H9 (cell line): ENCODE data around the gene PLCXD3. TPM values are rescaled to one million over a fixed set of nuclear protein-coding genes. Genes with fewer than 3 reads are reported as not detected.
A peak's percentile ranks its signal among the peaks of the same experiment; 100 is the strongest.

ENCODE experiments used
- DNase-seq: peaks from one replicate; pipeline ENCODE4 v3.0.0-alpha.2; 2017
- H2AFZ ChIP-seq: one replicate; pipeline ENCODE4 v1.6.1; 2013; ENCODE audit warnings: mild to moderate bottlenecking, low read length, control low read depth, moderate library complexity
- H2AK5ac ChIP-seq: 2 replicates; pipeline ENCODE4 v1.6.1; 2013; ENCODE audit warnings: low read length, control low read depth, mixed read lengths; ENCODE audit not compliant: insufficient read length
- H2BK120ac ChIP-seq: one replicate; pipeline ENCODE4 v1.6.1; 2013; ENCODE audit warnings: low read depth, mild to moderate bottlenecking, low read length, control low read depth, inconsistent platforms; ENCODE audit not compliant: poor library complexity, severe bottlenecking
- H2BK12ac ChIP-seq: 2 replicates; pipeline ENCODE4 v1.6.1; 2013; ENCODE audit warnings: low read length, control low read depth, mixed read lengths, low read depth; ENCODE audit not compliant: insufficient read length
- H2BK15ac ChIP-seq: 2 replicates; pipeline ENCODE4 v1.6.1; 2013; ENCODE audit warnings: low read depth, low read length, control low read depth
- H2BK20ac ChIP-seq: one replicate; pipeline ENCODE4 v1.6.1; 2013; ENCODE audit warnings: low read depth, mild to moderate bottlenecking, low read length, control low read depth, inconsistent platforms; ENCODE audit not compliant: poor library complexity, severe bottlenecking
- H2BK5ac ChIP-seq: 2 replicates; pipeline ENCODE4 v1.6.1; 2013; ENCODE audit warnings: low read length, control low read depth, mixed read lengths; ENCODE audit not compliant: insufficient read length
- H3K14ac ChIP-seq: 2 replicates; pipeline ENCODE4 v1.6.1; 2013; ENCODE audit warnings: low read length, control low read depth; ENCODE audit not compliant: insufficient read depth
- H3K18ac ChIP-seq: 2 replicates; pipeline ENCODE4 v1.6.1; 2013; ENCODE audit warnings: low read depth, mild to moderate bottlenecking, mixed read lengths, low read length, control low read depth; ENCODE audit not compliant: insufficient read length
- H3K23ac ChIP-seq: 2 replicates; pipeline ENCODE4 v1.6.1; 2013; ENCODE audit warnings: low read length, control low read depth, mixed read lengths, low read depth; ENCODE audit not compliant: insufficient read length
- H3K23me2 ChIP-seq: 2 replicates; pipeline ENCODE4 v1.6.1; 2013; ENCODE audit warnings: low read depth, mild to moderate bottlenecking, mixed read lengths, low read length, control low read depth; ENCODE audit not compliant: insufficient read length, poor library complexity, severe bottlenecking
- H3K27ac ChIP-seq: 2 replicates; pipeline ENCODE4 v1.5.1; 2013; ENCODE audit warnings: low read length, control low read depth, mixed read lengths, low read depth; ENCODE audit not compliant: insufficient read length
- H3K27me3 ChIP-seq: 2 replicates; pipeline ENCODE4 v1.6.1; 2013; ENCODE audit warnings: low read length, control low read depth, inconsistent platforms; ENCODE audit not compliant: insufficient read depth
- H3K4ac ChIP-seq: 2 replicates; pipeline ENCODE4 v1.6.1; 2013; ENCODE audit warnings: low read depth, mild to moderate bottlenecking, control low read depth, inconsistent platforms, low read length, moderate library complexity
- H3K4me1 ChIP-seq: 2 replicates; pipeline ENCODE4 v1.6.1; 2013; ENCODE audit warnings: low read length, control low read depth, inconsistent platforms; ENCODE audit not compliant: insufficient read depth
- H3K4me2 ChIP-seq: 2 replicates; pipeline ENCODE4 v1.6.1; 2013; ENCODE audit warnings: low read length, control low read depth, mixed read lengths; ENCODE audit not compliant: insufficient read length, insufficient read depth
- H3K56ac ChIP-seq: 2 replicates; pipeline ENCODE4 v1.6.1; 2013; ENCODE audit warnings: low read depth, mild to moderate bottlenecking, mixed read lengths, low read length, control low read depth; ENCODE audit not compliant: insufficient read length
- H3K79me1 ChIP-seq: 2 replicates; pipeline ENCODE4 v1.6.1; 2013; ENCODE audit warnings: low read depth, mild to moderate bottlenecking, moderate library complexity, low read length, control low read depth, inconsistent platforms; ENCODE audit not compliant: insufficient read depth, poor library complexity, severe bottlenecking
- H3K79me2 ChIP-seq: 2 replicates; pipeline ENCODE4 v1.6.1; 2013; ENCODE audit warnings: low read length, control low read depth, inconsistent platforms; ENCODE audit not compliant: insufficient read depth
- H3K9ac ChIP-seq: 2 replicates; pipeline ENCODE4 v1.6.1; 2013; ENCODE audit warnings: low read length, control low read depth, mixed read lengths; ENCODE audit not compliant: insufficient read length; ENCODE audit errors: extremely low read depth
- H3K9me3 ChIP-seq: one replicate; pipeline ENCODE4 v1.6.1; 2013; ENCODE audit warnings: low read depth, low read length, inconsistent platforms; ENCODE audit not compliant: control insufficient read depth
- H3T11ph ChIP-seq: one replicate; pipeline ENCODE4 v1.6.1; 2013; ENCODE audit warnings: mild to moderate bottlenecking, low read length, control low read depth, inconsistent platforms
- H4K20me1 ChIP-seq: one replicate; pipeline ENCODE4 v1.6.1; 2013; ENCODE audit not compliant: control insufficient read depth, insufficient read length, insufficient read depth
- H4K5ac ChIP-seq: 2 replicates; pipeline ENCODE4 v1.6.1; 2013; ENCODE audit warnings: low read depth, mild to moderate bottlenecking, mixed read lengths, low read length, control low read depth; ENCODE audit not compliant: insufficient read length
- H4K8ac ChIP-seq: replicated peaks from 2 replicates; pipeline ENCODE4 v1.6.1; 2013; ENCODE audit warnings: low read length, control low read depth, mixed read lengths, low read depth; ENCODE audit not compliant: insufficient read length
- H4K91ac ChIP-seq: 2 replicates; pipeline ENCODE4 v1.6.1; 2013; ENCODE audit warnings: low read depth, mild to moderate bottlenecking, moderate library complexity, mixed read lengths, low read length, control low read depth; ENCODE audit not compliant: insufficient read length
- H3K27ac Mint-ChIP-seq, 3 experiments: 2 replicates in 2 of 3; 3 replicates in 1 of 3; pipeline ENCODE4 v1.8.0; 2020 to 2021; ENCODE audit warnings: mixed read lengths in 3 of 3, mild to moderate bottlenecking in 1 of 3, moderate library complexity in 1 of 3
- H3K27me3 Mint-ChIP-seq: 2 replicates; pipeline ENCODE4 v1.8.0; 2021; ENCODE audit warnings: low read depth, mild to moderate bottlenecking, moderate library complexity, mixed read lengths
- H3K36me3 Mint-ChIP-seq, 3 experiments: 2 replicates in 2 of 3; 3 replicates in 1 of 3; pipeline ENCODE4 v1.8.0; 2020 to 2021; ENCODE audit warnings: low read depth in 3 of 3, mixed read lengths in 3 of 3; ENCODE audit not compliant: insufficient read depth in 1 of 3
- H3K4me1 Mint-ChIP-seq, 2 experiments: 2 replicates each; pipeline ENCODE4 v1.8.0; 2020; ENCODE audit warnings: mixed read lengths in 2 of 2
- H3K4me3 Mint-ChIP-seq, 2 experiments: 2 replicates in 1 of 2; 3 replicates in 1 of 2; pipeline ENCODE4 v1.8.0; 2020 to 2021; ENCODE audit warnings: mild to moderate bottlenecking in 2 of 2, mixed read lengths in 2 of 2, moderate library complexity in 1 of 2
- H3K9me3 Mint-ChIP-seq, 2 experiments: 2 replicates in 1 of 2; 3 replicates in 1 of 2; pipeline ENCODE4 v1.8.0; 2020; ENCODE audit warnings: mild to moderate bottlenecking in 2 of 2, mixed read lengths in 2 of 2, moderate library complexity in 1 of 2
- WGBS: extraction: QIAGEN DNeasy Blood & Tissue Kit; methylation state at CpG from one replicate; pipeline ENCODE4 v1.1.7; 2013; ENCODE audit warnings: missing lambda C conversion rate, low lambda C conversion rate, mixed read lengths; ENCODE audit not compliant: insufficient read length; ENCODE audit errors: extremely low coverage; 5-methylcytosine and 5-hydroxymethylcytosine counted together
- total RNA-seq: library from RNA; stranded (reverse); gene quantifications from 2 replicates; pipeline ENCODE4 v1.2.1, GENCODE V29; 2021
- TF ChIP-seq, protein P1 (sequence below): fragments of 200-600 bp; sonication (generic); conservative IDR thresholded peaks from 3 replicates; pipeline ENCODE4 v1.8.0; 2021; ENCODE audit warnings: antibody characterized with exemption, mild to moderate bottlenecking

PLCXD3 gene
- total RNA-seq, 1 experiment from 2014 or later, result not detected

DNA sequence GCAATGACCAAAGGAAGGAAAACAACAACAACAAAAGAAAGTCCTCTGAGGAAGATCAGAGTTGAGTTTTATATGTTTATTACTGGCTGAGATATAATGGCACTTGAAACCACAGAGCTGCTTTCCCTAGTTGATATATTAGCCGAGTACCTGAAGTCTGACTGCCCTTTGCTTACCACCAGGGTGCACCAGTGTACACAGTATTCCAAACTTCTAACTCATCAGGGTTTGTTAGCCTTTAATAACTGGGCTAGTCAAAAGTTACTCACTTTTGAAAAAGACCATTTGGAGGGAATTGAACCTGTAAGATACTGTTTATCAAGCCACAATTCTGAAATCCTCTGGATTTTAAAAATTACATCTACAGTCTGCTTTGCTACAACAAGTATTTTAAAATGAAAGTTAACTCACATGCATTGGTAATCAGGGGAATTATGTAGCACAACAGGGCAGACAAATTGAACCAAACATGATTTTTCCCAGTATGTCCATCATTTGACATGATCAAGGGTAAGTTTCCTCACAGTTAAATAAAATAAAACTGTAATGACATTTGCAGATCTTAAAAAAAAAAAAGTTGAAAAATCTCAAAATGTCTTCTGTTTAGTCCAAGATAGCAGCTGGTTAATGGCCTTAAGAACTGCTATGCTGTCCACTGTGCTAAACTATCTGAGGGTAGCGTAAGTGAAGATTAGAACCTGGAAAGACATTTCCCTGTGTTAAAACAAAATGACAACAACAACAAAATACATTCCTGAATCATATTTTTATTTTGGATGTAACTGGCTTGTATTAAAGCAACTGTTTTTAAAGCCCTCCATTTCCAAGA is 239.8 kb downstream of the PLCXD3 start:
- no peak overlapping the region for H3K4ac ChIP-seq
- H3K27ac ChIP-seq, result no peak overlapping the region
- no peak overlapping the region for H3T11ph ChIP-seq
- H3K79me2 ChIP-seq, result no peaks in the 10 kb centered on the region
- H3K9ac ChIP-seq, result no peak overlapping the region
- no peak for DNase-seq
- H3K9me3 Mint-ChIP-seq, result no peaks in the 10 kb centered on the region
- no peak overlapping the region for H2AK5ac ChIP-seq
- TF ChIP-seq, protein P1, sequence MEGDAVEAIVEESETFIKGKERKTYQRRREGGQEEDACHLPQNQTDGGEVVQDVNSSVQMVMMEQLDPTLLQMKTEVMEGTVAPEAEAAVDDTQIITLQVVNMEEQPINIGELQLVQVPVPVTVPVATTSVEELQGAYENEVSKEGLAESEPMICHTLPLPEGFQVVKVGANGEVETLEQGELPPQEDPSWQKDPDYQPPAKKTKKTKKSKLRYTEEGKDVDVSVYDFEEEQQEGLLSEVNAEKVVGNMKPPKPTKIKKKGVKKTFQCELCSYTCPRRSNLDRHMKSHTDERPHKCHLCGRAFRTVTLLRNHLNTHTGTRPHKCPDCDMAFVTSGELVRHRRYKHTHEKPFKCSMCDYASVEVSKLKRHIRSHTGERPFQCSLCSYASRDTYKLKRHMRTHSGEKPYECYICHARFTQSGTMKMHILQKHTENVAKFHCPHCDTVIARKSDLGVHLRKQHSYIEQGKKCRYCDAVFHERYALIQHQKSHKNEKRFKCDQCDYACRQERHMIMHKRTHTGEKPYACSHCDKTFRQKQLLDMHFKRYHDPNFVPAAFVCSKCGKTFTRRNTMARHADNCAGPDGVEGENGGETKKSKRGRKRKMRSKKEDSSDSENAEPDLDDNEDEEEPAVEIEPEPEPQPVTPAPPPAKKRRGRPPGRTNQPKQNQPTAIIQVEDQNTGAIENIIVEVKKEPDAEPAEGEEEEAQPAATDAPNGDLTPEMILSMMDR, result peak; percentile 83
- no peaks in the 10 kb centered on the region for H3K27me3 ChIP-seq
- no peak overlapping the region for H3K4me2 ChIP-seq
- no peak overlapping the region for H2BK5ac ChIP-seq
- no peak overlapping the region for H2AFZ ChIP-seq
- no peak overlapping the region for H2BK120ac ChIP-seq
- H3K79me1 ChIP-seq, result no peaks in the 10 kb centered on the region
- no peak overlapping the region for H2BK15ac ChIP-seq
- H3K4me3 Mint-ChIP-seq, result no peak overlapping the region
- H2BK20ac ChIP-seq, result no peak overlapping the region
- no peaks in the 10 kb centered on the region for H3K23me2 ChIP-seq
- H3K9me3 ChIP-seq, result no peaks in the 10 kb centered on the region
- H3K18ac ChIP-seq, result no peak overlapping the region
- H4K8ac ChIP-seq, result no peak overlapping the region
- no peaks in the 10 kb centered on the region for H4K20me1 ChIP-seq
- no CpG with 5 or more reads among the region's 2 CpGs for WGBS
- no peak overlapping the region for H3K14ac ChIP-seq
- H3K23ac ChIP-seq, result no peak overlapping the region
- H3K4me1 ChIP-seq, result no peaks in the 10 kb centered on the region
- no peaks in the 10 kb centered on the region for H3K4me1 Mint-ChIP-seq
- H4K5ac ChIP-seq, result no peak overlapping the region
- H3K27ac Mint-ChIP-seq, result no peak overlapping the region
- H4K91ac ChIP-seq, result no peak overlapping the region
- no peak overlapping the region for H2BK12ac ChIP-seq
- H3K36me3 Mint-ChIP-seq, result no peaks in the 10 kb centered on the region
- no peaks in the 10 kb centered on the region for H3K27me3 Mint-ChIP-seq
- H3K56ac ChIP-seq, result no peak overlapping the region
